Activated CD4-positive, alpha-beta T cell treated with anti-CD3 and anti-CD28 coated beads, Interleukin-2, amount 50 U/mL, for 16 hours (primary cell): ENCODE measurements around the gene QPRT.
"Not testable (repeated sequence)": the region's sequence is repeated elsewhere in the genome, so short reads cannot be mapped to it uniquely, and the experiment has no call there.

Source experiments
- DNase-seq: peaks from one replicate; pipeline ENCODE4 v3.0.0-alpha.2; 2020

QPRT gene

GRCh38 chr16:29663016-29663806 is 15.8 kb upstream of the QPRT start, which contains the start of gene SPN:
SPN (plus strand) TSS chr16:29663247; CDS start chr16:29663729, 482 bp downstream.
- DNase-seq = peak; percentile 73

GRCh38 chr16:29663807-29664090 is 15.2 kb upstream of the QPRT start:
- DNase-seq = peak; percentile 30

DNA sequence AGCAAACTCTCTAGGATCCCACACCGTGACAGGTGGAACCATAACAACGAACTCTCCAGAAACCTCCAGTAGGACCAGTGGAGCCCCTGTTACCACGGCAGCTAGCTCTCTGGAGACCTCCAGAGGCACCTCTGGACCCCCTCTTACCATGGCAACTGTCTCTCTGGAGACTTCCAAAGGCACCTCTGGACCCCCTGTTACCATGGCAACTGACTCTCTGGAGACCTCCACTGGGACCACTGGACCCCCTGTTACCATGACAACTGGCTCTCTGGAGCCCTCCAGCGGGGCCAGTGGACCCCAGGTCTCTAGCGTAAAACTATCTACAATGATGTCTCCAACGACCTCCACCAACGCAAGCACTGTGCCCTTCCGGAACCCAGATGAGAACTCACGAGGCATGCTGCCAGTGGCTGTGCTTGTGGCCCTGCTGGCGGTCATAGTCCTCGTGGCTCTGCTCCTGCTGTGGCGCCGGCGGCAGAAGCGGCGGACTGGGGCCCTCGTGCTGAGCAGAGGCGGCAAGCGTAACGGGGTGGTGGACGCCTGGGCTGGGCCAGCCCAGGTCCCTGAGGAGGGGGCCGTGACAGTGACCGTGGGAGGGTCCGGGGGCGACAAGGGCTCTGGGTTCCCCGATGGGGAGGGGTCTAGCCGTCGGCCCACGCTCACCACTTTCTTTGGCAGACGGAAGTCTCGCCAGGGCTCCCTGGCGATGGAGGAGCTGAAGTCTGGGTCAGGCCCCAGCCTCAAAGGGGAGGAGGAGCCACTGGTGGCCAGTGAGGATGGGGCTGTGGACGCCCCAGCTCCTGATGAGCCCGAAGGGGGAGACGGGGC is 14.7 kb upstream of the QPRT start:
- DNase-seq = peak; percentile 56

GRCh38 chr16:29665294-29666077 is 13.5 kb upstream of the QPRT start:
- peak; percentile 66 for DNase-seq

GRCh38 chr16:29667322-29667610 is 11.7 kb upstream of the QPRT start:
- not testable (repeated sequence) for DNase-seq

GRCh38 chr16:29667755-29668154 is 11.2 kb upstream of the QPRT start:
- no peak for DNase-seq

DNA sequence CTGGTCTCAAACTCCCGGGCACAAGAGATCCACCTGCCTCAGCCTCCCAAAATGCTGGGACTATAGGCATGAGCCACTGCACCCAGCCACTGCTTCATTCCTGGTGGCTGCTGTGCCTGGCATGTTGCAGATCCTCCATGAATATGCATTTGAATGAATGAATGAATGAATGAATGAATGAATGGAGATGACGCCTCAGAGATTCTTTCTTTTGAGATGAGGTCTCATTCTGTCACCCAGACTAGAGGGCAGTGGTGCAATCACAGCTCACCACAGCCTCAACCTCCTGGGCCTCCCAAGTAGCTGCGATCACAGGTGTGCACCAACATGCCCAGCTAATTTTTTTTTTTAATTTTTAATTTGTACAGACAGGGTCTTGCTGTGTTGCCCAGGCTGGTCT is 10.7 kb upstream of the QPRT start:
- DNase-seq = no peak

DNA sequence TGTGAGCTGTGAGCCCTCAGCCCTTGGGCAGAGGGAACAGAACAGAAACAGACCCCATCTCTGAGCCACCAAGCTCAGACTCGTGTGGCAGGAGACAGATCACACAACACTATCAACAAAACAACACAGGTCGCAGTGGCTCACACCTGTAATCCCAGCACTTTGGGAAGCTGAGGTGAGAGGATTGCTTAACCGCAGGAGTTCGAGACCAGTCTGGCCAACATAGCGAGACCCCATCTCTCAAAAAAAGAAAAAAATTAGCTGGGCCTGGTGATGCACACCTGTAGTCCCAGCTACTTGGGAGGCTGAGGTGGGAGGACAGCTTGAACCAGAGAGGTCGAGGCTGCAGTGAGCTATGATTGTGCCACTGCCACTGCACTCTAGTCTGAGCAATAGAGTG is 5.5 kb upstream of the QPRT start:
- no peak for DNase-seq

GRCh38 chr16:29674188-29674587 is 4.8 kb upstream of the QPRT start:
- no peak for DNase-seq

- peak; percentile 41 for DNase-seq
Observed at GRCh38 chr16:29675811-29676643, 3.0 kb upstream of the QPRT start.

DNA sequence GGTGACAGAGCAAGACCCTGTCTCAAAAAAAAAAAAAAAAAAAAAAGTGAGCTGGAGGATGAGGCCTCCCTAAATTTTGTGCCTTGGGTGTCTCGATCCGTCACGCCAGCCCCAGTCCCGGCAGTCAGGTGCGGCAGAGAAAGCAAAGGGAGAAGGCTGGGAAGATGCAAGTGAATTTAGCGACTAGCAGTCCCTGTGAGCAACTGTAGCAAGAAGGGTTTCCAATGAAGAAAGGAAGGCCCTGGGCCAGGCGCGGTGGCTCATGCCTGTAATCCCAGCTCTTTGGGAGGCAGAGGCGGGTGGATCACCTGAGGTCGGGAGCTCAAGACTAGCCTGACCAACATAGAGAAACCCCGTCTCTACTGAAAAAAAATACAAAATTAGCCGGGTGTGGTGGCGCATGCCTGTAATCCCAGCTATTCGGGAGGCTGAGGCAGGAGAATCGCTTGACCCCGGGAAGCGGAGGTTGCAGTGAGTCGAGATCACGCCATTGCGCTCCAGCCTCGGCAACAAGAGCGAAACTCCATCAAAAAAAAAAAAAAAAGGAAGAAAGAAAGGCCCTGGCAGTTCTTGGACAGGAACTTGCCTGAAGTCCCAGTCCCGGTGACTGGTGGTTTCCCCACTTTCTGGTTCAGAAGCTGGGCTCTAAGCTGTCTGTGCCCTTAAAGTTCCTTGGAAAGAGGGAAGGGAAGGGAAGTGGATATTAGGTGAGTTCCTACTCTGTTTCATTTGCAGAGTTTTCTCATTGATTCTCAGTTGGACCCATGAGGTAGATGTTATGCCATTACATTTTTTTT is 1.8 kb upstream of the QPRT start:
- no peak for DNase-seq

DNA sequence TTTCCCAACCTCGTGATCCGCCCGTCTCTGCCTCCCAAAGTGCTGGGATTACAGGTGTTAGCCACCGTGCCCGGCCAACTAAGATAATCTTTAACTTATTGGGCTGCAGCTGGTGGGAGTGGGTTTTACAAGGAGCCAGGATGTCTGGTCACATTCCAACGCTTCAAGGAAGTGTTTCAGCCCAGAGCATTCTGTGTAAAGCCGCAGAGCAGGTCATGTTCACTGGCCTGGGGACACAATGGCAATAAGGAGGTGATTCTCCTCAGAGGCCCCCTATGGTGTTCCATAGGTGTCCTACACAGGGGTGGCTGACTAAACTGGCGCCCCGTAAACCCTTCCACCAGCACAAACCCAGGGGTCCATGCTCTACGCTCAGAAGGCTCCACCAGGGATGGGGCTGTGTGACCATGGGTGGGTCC is 1.2 kb downstream of the QPRT start:
- DNase-seq = no peak

DNA sequence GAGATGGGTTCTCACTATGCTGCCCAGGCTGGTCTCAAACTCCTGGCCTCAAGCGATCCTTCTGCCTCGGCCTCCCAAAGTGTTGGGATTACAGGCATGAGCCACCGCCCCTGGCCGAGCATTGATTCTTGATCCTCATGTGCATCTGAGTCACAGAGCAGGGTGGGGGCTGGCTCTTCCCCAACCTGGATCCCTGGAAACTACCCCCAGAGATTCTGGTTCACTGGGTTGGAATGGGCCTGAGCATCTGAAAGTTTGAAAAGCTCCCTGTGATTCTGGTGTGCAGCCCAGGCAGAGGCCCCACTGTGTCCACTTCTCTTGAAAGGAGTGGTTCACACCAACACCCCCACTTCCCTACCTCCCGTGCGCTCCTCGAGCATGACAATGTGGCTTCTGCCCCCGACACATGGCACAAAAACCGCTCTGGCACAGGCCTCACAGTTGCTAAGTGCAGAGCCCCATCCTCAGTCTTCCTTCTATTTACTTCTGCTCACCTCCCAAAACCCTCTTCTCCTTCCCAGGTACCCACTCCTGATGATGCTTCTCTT is 4.6 kb downstream of the QPRT start:
- DNase-seq = no peak

DNA sequence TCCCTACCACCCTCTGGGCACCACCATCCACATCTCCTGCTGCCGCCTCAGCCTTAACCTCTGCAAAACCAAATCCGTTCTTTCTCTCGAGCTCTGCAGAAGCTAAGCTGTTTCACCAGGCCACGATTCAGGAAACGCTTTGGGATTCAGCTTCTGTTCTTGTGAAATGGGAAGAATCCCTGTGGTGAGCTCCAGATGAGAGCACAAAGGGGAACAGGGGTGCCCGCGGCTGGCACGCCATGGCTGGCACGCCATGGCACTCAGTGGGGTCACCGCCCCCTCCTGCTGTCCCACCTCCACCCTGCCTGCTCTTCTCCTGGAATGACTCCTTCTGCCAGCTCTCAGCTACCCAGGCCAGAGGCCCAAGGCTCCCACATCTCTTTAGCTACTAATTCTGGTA is 5.7 kb downstream of the QPRT start:
- no peak for DNase-seq

- DNase-seq = no peak
Observed at GRCh38 chr16:29686740-29687332, 7.9 kb downstream of the QPRT start.

GRCh38 chr16:29687755-29688154 is 8.8 kb downstream of the QPRT start:
- DNase-seq = no peak

DNA sequence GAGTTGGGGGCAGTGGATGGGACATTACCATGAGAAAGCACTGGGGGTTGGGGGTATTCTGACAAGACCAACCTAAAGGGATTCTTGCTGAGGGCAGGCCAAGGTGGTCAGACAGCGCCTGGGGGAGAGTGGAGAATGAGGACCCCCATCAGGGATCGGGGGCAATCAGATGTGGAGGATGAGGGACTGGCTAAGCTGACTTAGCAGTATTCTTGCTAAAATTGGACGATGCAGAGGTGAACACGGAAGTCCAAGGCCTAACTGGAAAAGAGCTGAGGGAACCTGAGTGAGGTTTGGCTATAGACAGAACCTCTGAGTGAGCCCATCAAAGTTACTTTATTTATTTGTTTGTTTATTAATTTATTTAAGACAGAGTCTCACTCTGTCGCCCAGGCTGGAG is 9.2 kb downstream of the QPRT start:
- DNase-seq = no peak

- DNase-seq = not testable (repeated sequence)
Observed at GRCh38 chr16:29689490-29690351, 10.7 kb downstream of the QPRT start.

- DNase-seq = not testable (repeated sequence)
Observed at GRCh38 chr16:29692606-29693005, 13.6 kb downstream of the QPRT start.
